ENCODE results near the gene AHRR.

Gene AHRR

DNA sequence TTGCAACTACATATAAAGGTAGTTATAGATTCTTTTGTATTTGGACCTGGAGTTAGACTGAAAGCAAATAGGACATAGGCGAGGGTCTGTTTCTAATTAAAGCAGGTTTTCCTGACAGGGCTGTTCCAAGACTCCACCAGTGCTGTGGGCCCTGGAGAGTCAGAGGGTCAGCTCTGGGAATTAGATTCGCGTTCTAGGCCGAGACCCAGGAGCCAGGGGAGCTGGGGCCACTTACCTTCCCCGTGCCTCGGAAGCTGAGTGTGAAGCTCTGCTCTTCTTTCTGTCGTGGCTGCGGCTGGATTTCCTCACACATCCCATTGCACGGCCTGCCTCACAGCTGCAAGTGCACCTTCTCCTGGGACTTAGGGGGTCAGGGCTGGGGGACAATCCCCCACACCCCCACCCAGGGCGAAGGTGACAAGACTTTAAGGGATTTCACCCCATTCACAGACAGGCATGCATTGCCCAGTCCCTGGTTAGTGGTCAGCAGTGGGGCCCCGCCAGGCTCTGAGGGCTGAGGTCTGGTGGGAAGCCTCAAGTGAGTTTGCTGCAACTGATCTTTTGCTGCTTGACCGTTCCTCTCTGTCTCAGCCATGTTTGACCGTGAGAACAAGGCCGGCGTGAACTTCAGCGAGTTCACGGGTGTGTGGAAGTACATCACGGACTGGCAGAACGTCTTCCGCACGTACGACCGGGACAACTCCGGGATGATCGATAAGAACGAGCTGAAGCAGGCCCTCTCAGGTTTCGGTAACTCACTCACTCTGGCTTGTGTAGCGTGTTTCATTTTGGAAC is 15.3 kb upstream of the AHRR start:
- DNase-seq: peak; percentile 51

DNA sequence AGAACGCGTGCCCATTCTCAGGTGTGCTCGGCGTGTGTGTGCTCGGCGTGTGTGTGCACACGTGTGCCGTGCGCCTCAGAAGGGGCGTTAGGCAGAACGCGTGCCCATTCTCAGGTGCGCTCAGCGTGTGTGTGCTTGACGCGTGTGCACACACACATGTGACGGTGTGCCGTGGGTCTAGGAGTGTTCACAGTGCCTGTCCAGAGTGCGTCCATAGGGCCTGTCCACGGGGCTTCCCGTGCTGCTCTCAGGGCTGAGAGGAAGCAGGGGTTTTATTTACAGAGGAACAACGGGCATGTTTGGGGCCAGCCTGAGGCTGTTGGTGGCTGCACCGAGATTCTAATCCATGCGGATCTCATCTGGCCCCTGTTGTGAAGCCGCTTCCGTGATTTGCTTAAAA is 14.2 kb upstream of the AHRR start:
- peak; percentile 54 for DNase-seq

DNA sequence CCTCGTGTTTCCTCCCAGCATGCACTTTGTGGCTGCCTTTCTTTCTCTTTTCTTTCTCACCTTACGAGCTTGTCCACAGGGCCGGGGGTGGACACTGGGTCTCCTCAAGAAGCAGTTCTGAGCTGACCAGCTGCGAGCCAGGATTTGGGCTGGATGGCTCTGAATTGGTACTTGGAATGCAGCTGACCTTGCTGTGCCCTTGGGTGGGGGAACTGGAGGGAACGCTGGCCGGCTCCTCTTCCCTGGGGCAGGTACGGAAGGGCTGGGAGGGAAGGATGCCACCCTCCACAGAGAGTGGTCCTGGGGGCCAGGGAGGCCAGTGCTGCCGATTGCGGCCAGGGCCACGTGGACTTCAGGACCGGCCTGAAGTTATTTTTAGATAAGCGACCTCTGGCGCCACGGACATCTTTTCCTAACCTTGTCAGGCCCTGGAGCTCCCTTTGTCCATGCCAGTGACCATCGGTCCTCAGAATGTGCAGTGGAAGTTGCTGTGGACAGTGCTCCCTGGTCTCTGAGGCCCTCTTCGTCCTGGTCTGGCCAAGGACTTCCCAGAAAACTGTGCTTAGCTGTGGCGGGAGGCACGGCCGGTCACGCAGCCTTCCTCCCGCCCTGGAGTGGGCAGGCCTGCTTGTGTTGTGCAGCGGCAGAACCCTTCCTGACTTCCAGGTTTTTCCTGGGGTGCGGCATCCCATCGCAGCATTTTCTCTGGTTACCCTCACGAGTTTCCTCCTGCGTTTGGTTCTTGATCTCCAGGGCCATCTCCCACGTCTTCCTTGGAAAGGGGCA is 13.5 kb upstream of the AHRR start:
- peak; percentile 48 for DNase-seq

GRCh38 chr5:308672-309271 is 12.7 kb upstream of the AHRR start:
- peak; percentile 22 for DNase-seq

DNA sequence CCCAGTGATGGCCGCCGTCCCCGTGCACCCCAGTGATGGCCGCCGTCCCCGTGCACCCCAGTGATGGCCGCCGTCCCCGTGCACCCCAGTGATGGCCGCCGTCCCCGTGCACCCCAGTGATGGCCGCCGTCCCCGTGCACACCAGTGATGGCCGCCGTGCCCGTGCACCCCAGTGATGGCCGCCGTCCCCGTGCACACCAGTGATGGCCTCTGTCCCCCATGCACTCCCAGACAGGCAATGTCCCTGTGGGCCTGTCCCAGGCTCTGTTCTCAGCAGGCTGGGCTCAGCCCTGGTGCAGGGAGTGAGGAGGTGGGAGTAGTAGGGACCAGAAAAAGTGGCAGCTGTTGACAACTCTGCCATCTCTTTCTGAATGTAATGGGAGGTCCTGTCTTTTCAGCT is 11.7 kb upstream of the AHRR start:
- peak; percentile 24 for DNase-seq

GRCh38 chr5:310516-310915 is 11.0 kb upstream of the AHRR start:
- peak; percentile 38 for DNase-seq

DNA sequence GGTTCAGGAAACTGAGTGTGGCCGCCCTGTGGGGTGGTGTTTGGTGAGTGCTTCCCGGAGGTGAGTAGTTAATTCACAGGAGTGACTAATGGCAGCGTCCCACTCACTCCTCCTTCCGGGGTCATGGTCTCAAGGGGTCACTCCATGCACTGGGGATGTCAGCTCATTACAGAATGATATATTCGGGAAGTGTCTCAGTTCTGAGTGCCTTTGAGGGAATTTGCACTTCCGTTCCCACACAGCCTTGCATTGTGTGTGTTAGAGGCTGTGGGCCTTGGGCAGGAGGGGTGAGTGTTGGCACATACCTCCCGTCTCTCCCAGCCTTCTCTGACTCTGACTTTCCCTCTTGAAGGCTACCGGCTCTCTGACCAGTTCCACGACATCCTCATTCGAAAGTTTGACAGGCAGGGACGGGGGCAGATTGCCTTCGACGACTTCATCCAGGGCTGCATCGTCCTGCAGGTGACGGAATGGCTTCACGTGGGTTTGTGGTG is 10.5 kb upstream of the AHRR start:
- DNase-seq: peak; percentile 28

GRCh38 chr5:311963-312362 is 9.6 kb upstream of the AHRR start:
- DNase-seq: peak; percentile 56

DNA sequence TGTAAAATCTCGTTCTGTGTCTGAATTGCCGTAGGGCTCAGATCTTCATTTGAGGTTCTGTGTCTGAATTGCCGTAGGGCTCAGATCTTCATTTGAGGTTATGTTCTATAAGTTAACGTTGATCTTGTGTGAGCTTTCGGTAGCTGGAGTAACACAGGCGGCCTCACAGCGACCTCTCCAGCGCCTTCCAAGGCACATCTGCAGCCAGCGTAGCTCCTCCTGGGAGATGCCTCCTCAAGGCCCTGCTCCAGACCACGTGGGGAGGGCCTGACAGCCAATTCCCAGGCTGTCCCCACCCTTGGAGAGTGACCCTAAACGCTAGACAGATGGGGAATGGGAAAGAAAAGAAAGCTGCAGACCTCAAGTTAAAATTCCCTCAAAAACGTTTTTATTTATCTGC is 8.7 kb upstream of the AHRR start:
- DNase-seq: peak; percentile 55

- DNase-seq: no peak
These were observed 8.2 kb upstream of the AHRR start for GRCh38 chr5:313265-313664.

- DNase-seq: no peak
These were observed 7.6 kb upstream of the AHRR start for GRCh38 chr5:313806-314376.

DNA sequence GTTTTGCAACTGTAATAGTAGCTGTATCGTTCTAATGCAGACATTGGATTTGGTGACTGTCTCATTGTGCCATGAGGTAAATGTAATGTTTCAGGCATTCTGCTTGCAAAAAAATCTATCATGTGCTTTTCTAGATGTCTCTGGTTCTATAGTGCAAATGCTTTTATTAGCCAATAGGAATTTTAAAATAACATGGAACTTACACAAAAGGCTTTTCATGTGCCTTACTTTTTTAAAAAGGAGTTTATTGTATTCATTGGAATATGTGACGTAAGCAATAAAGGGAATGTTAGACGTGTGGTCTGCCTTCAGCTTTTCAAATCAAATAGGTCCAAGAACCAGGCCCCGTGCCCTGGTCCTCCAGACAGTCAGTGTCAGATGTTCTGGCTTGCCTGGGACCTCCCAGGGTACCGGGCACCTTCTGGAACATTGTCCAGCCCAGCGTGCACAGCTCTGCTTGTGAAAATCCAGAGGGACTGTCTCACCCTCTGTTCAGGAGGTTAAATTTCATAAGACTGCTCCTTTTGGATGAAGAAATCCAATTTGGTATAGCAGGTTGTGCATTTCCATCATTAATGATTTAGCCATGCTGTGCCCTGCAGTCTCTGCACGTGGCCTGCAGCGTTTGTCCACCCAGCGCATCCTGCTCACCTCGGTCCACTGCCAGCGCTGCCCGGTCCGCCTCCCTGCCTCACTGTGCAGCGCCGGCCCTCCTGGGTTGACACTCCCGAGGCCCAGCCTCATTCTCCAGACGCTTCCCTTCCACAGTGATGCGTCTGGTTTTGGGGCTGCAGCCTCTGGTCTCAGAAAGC is 6.6 kb upstream of the AHRR start:
- no peak for DNase-seq

- DNase-seq: peak; percentile 59
These were observed 5.9 kb upstream of the AHRR start for GRCh38 chr5:315488-316209.

- DNase-seq: peak; percentile 55
These were observed 5.1 kb upstream of the AHRR start for GRCh38 chr5:316210-317085.

DNA sequence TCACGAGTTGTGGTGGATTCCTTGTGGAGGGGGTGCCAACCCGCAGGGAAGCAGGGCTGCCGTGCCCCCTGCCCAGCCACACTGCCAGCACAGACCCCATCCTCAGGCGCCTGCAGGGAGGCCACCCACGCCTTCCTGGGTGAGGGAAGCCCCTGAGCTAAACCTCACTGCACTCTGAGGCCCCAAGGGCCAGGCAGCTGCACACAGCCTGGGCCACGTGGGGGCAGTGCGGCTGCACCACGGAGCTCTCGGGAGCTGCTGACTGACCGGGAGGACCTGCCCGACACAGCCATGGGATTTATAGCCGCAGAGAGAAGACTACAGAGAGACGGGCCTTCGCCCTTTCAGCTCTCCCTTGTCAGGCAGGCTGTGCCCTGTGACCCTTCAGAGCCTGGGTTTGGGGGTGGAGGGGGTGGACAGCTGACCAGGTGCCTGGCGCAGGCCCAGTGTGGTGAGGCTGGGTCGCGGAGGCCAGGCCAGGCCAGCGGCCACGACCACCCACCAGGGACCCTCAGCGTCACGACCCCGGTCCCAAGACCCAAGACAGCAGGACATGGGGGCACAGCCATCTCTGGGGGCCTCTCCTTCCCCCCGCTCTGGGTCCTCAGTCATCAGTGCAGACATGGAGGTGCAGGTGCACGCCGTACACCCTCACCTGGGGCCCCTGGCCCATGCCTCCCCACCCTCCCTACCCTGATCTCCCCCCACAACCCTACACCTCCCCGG is 4.3 kb upstream of the AHRR start:
- DNase-seq: peak; percentile 82

GRCh38 chr5:318341-318897 is 3.1 kb upstream of the AHRR start:
- DNase-seq: peak; percentile 61

GRCh38 chr5:318931-319601 is 2.4 kb upstream of the AHRR start:
- peak; percentile 53 for DNase-seq

DNA sequence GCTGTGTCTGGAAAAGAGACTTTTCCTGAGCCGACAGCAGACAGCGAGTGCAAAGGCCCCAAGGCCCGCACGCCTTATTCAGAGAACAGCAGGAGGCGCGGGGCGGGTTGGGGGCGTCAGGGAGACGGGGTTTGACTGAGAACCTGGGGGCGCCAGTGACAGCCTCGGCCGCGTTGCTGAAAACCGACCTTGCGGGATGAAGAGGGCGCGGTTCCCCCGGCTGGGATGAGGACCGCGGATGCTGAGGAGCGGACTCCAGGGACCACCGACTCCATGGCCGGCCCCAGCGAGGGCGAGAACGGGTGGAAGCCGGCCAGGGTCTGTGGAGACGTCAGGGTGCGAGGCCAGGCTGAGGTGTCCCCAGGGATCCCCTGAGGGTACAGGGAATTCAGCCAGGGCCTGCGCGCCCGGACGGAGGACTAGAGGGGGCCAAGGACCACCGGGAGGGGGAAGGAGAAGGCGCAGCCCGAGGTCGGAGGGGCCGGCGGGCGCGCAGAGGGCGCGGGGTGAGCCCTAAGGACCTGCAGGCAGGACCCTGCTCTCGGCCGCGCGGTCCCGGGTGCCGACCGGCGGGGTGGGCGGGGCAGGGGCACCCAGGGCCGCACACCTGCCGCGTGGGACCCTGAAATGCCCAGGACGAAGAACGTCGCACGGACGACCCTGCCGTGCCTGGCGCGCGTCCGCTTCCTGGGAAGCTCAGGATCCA is 837 bp upstream of the AHRR start:
- peak; percentile 61 for DNase-seq

All from activated effector memory CD4-positive, alpha-beta T cell treated with anti-CD3 and anti-CD28 coated beads, Interleukin-2, amount 50 U/mL, for 16 hours (primary cell).